Fibroblast of lung (primary cell): Measurements from ENCODE around the gene MTHFR.

Source experiments
- CTCF ChIP-seq, 2 donors: IDR thresholded peaks in 1 of 2; conservative IDR thresholded peaks in 1 of 2; 1 replicate in 1 of 2; 2 replicates in 1 of 2; pipeline ENCODE4 v1.5.1; 2011 to 2012; ENCODE audit warnings: low read length in 2 of 2, control low read depth in 1 of 2, inconsistent platforms in 1 of 2, low read depth in 1 of 2, mild to moderate bottlenecking in 1 of 2
- EZH2 ChIP-seq: IDR thresholded peaks from 2 replicates; pipeline ENCODE4 v1.5.1; 2012; ENCODE audit warnings: low read length, control low read depth, mild to moderate bottlenecking; ENCODE audit errors: missing control alignments

GRCh38 chr1:11765661-11766428 is 39.9 kb downstream of the MTHFR start:
- TF ChIP-seq CTCF (conservative IDR thresholded peaks at IDR 0.05 in 1 of 2, IDR thresholded peaks at IDR 0.05 in 1 of 2; ENCODE audit: low read depth in 1 of 2, low read length in 2 of 2): no peak
- TF ChIP-seq EZH2: no peak
